DOHH2 (cell line): ENCODE measurements around the gene CFAP77.

Experiments
- H3F3A ChIP-seq: fragments of 200-600 bp; sonication (generic), shearing (Covaris generic); 2 replicates; pipeline ENCODE4 v1.6.0; 2016; ENCODE audit warnings: antibody characterized with exemption, mild to moderate bottlenecking; ENCODE audit not compliant: control insufficient read depth, insufficient read depth
- H3K27ac ChIP-seq: fragments of 200-600 bp; sonication (generic); 2 replicates; pipeline ENCODE4 v1.5.1; 2014; ENCODE audit warnings: low read depth, mild to moderate bottlenecking, low read length, moderate library complexity
- H3K27me3 ChIP-seq: fragments of 200-600 bp; sonication (generic); 2 replicates; pipeline ENCODE4 v1.6.1; 2014; ENCODE audit warnings: mild to moderate bottlenecking, low read length, mixed read lengths; ENCODE audit not compliant: control insufficient read depth
- H3K36me3 ChIP-seq: fragments of 200-600 bp; sonication (generic); 2 replicates; pipeline ENCODE4 v1.6.1; 2014; ENCODE audit warnings: mild to moderate bottlenecking, low read length, moderate library complexity, mixed read lengths; ENCODE audit not compliant: control insufficient read depth
- H3K4me1 ChIP-seq: fragments of 200-600 bp; sonication (generic); 2 replicates; pipeline ENCODE4 v1.6.1; 2014; ENCODE audit warnings: mild to moderate bottlenecking, low read length, mixed read lengths; ENCODE audit not compliant: control insufficient read depth
- H3K4me2 ChIP-seq: fragments of 200-600 bp; sonication (generic); 2 replicates; pipeline ENCODE4 v1.6.0; 2014; ENCODE audit warnings: mild to moderate bottlenecking, low read length, moderate library complexity
- H3K4me3 ChIP-seq: fragments of 200-600 bp; sonication (generic); 2 replicates; pipeline ENCODE4 v1.5.1; 2014; ENCODE audit warnings: mild to moderate bottlenecking, low read length, mixed read lengths
- H3K79me2 ChIP-seq: fragments of 200-600 bp; sonication (generic); 2 replicates; pipeline ENCODE4 v1.6.1; 2014; ENCODE audit warnings: mild to moderate bottlenecking, low read length, mixed read lengths; ENCODE audit not compliant: control insufficient read depth
- H3K9me2 ChIP-seq: fragments of 200-600 bp; sonication (generic); replicated peaks from 2 replicates; pipeline ENCODE4 v1.6.1; 2014; ENCODE audit warnings: mild to moderate bottlenecking, low read length, mixed read lengths; ENCODE audit not compliant: control insufficient read depth
- H3K9me3 ChIP-seq: fragments of 200-600 bp; sonication (generic); 2 replicates; pipeline ENCODE4 v1.6.1; 2014; ENCODE audit warnings: antibody characterized with exemption, low read length, mixed read lengths; ENCODE audit not compliant: control insufficient read depth, insufficient read depth
- H4K20me1 ChIP-seq: fragments of 200-600 bp; sonication (generic); 2 replicates; pipeline ENCODE4 v1.6.0; 2014; ENCODE audit warnings: low read depth, mild to moderate bottlenecking, antibody characterized with exemption, low read length, moderate library complexity; ENCODE audit not compliant: control insufficient read depth, insufficient read depth
- EZH2phosphoT487 ChIP-seq: fragments of 200-600 bp; sonication (generic); IDR thresholded peaks from 2 replicates; pipeline ENCODE4 v1.6.1; 2017; ENCODE audit warnings: borderline replicate concordance, mild to moderate bottlenecking, antibody characterized with exemption, low read length, moderate library complexity, mixed read lengths
- TF ChIP-seq, protein P1 (sequence below): fragments of 200-600 bp; sonication (generic); IDR thresholded peaks from one replicate; pipeline ENCODE4 v1.5.1; 2014; ENCODE audit warnings: antibody characterized with exemption, mild to moderate bottlenecking, low read depth, low read length; ENCODE audit not compliant: poor library complexity, severe bottlenecking

Gene CFAP77

DNA sequence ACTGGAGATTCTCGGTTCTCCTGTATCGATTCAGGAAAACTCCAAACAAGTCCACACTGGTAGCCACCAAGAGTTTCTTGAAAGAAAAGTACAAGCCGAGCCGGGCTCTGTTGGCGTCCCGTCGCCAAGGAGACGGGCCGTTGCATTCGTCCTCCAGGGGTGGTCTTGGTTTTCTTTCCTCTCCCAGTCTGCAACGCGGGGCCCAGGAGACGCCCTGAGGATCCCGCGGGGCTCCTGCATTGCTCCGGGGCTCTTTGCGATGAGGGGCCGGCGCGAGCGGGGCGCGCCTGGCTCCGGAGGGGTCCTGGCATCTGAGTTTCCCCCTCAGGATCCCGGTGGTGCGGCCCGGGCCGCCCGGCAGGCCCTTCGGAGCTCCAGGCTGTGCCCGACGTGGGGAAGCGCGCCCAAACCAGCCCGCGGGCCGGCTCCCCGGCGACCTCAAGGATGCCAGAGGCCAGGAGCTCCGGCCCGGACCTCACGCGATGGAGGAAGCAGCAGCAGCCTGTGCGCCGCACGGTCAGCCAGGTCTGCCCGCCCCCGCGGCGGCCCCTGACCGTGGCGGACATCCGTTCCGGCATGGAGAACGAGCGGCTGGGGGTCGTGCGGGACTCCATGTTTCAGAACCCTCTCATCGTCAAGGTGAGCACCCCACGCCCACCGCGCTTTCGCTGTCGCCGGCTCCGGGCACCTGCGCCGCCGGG lies at the start of gene CFAP77:
CFAP77 (plus strand) TSS at position 384 of the 701 bp plus-strand sequence; CDS start at position 445, 61 bp downstream.
- Histone ChIP-seq H3K27me3 (peaks cover 42% of the 10 kb centered on the region), H3K4me2 (peak within 1 kb of the TSS; percentile 83), H4K20me1 (0 out of 2 replicates have a peak, but pooled peaks cover 4% of the 10 kb centered on the region), H3K36me3 (no peaks in the 10 kb centered on the region), H3K9me3 (no peaks in the 10 kb centered on the region), H3F3A (peaks cover 5% of the 10 kb centered on the region), H3K27ac (no peak within 1 kb of the TSS), H3K4me1 (peaks cover 49% of the 10 kb centered on the region), H3K9me2 (no peaks in the 10 kb centered on the region), H3K79me2 (peaks cover 18% of the 10 kb centered on the region), H3K4me3 (peak within 1 kb of the TSS; percentile 68)
- TF ChIP-seq, protein P1, sequence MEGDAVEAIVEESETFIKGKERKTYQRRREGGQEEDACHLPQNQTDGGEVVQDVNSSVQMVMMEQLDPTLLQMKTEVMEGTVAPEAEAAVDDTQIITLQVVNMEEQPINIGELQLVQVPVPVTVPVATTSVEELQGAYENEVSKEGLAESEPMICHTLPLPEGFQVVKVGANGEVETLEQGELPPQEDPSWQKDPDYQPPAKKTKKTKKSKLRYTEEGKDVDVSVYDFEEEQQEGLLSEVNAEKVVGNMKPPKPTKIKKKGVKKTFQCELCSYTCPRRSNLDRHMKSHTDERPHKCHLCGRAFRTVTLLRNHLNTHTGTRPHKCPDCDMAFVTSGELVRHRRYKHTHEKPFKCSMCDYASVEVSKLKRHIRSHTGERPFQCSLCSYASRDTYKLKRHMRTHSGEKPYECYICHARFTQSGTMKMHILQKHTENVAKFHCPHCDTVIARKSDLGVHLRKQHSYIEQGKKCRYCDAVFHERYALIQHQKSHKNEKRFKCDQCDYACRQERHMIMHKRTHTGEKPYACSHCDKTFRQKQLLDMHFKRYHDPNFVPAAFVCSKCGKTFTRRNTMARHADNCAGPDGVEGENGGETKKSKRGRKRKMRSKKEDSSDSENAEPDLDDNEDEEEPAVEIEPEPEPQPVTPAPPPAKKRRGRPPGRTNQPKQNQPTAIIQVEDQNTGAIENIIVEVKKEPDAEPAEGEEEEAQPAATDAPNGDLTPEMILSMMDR, result no peak
- no peak for TF ChIP-seq EZH2phosphoT487

DNA sequence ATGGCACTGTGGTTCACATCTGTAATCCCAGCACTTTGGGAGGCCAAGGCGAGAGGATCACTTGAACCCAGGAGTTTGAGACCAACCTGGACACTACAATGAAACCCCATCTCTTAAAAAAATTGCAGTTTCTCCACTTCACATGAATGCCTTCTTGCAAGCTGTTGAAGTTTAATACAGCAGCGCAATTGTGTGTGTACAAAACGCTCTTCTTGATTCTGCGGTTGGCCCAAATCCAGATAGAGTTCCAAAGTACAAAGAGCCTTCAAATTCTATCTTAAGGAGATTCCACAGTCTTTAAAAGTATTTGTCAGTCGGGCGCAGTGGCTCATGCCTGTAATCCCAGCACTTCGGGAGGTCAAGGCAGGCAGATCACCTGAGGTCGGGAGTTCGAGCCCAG lies 45.9 kb upstream of the CFAP77 start:
- H3K9me3 ChIP-seq, result no peaks in the 10 kb centered on the region
- no peak overlapping the region for H3K4me3 ChIP-seq
- H3K4me2 ChIP-seq, result 0 out of 2 replicates have a peak overlapping the region, but pooled peaks have one; percentile 45
- H3F3A ChIP-seq, result peaks cover 14% of the 10 kb centered on the region; the same call in 1 of the 2 replicates
- H3K27ac ChIP-seq, result no peak overlapping the region
- TF ChIP-seq EZH2phosphoT487, result no peak
- TF ChIP-seq, protein P1, result no peak
- H3K36me3 ChIP-seq, result no peaks in the 10 kb centered on the region
- no peaks in the 10 kb centered on the region for H4K20me1 ChIP-seq
- no peaks in the 10 kb centered on the region for H3K9me2 ChIP-seq
- peaks cover 52% of the 10 kb centered on the region for H3K4me1 ChIP-seq
- H3K79me2 ChIP-seq, result no peaks in the 10 kb centered on the region
- H3K27me3 ChIP-seq, result no peaks in the 10 kb centered on the region

DNA sequence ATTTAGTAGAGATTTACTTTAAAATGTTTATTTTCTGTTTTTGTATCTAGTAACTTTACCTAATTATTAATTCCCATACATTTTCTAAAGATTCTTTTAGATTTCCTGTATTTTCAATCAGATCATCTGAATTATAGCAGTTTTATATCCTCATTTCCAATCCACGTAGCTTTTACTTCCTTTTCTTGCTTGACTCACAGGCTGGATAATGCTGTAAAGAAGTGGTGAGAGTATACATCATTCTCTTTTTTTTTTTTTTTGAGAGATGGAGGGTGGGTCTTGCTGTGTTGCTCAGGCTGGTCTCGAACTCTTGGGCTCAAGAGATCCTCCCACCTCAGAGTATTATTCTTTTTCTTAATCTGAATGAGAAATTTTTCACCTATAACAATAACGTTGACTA lies 44.0 kb upstream of the CFAP77 start:
- TF ChIP-seq, protein P1, result no peak
- TF ChIP-seq EZH2phosphoT487, result no peak
- H3F3A ChIP-seq, result peaks cover 14% of the 10 kb centered on the region; the same call in 1 of the 2 replicates
- no peaks in the 10 kb centered on the region for H3K36me3 ChIP-seq
- H3K9me2 ChIP-seq, result no peaks in the 10 kb centered on the region
- no peaks in the 10 kb centered on the region for H3K9me3 ChIP-seq
- no peaks in the 10 kb centered on the region for H3K27me3 ChIP-seq
- H4K20me1 ChIP-seq, result no peaks in the 10 kb centered on the region
- no peaks in the 10 kb centered on the region for H3K79me2 ChIP-seq
- peak overlapping the region; percentile 44 for H3K27ac ChIP-seq
- H3K4me2 ChIP-seq, result peak overlapping the region; percentile 55
- peak overlapping the region; percentile 8; the same call in 1 of the 2 replicates for H3K4me3 ChIP-seq
- peaks cover 43% of the 10 kb centered on the region for H3K4me1 ChIP-seq
